GM19025 (cell line): ENCODE measurements around the gene CCDC91.

ENCODE experiments used
- ATAC-seq: cut with Tn5 transposase; IDR thresholded peaks from one replicate; pipeline ENCODE4 v1.9.1; 2021; ENCODE audit warnings: mild to moderate bottlenecking, low read depth, moderate library complexity; ENCODE audit not compliant: unreplicated experiment

The CCDC91 gene

GRCh38 chr12:28568704-28569103 is 378.4 kb downstream of the CCDC91 start:
- no peak for ATAC-seq

GRCh38 chr12:28569698-28570411 is 379.6 kb downstream of the CCDC91 start:
- no peak for ATAC-seq

- no peak for ATAC-seq
Observed at GRCh38 chr12:28570811-28571210, 380.6 kb downstream of the CCDC91 start.

GRCh38 chr12:28574746-28575592 is 384.7 kb downstream of the CCDC91 start:
- no peak for ATAC-seq

GRCh38 chr12:28575593-28576205 is 385.4 kb downstream of the CCDC91 start:
- no peak for ATAC-seq

- no peak for ATAC-seq
Observed at GRCh38 chr12:28578361-28578760, 388.1 kb downstream of the CCDC91 start.

GRCh38 chr12:28578833-28579252 is 388.6 kb downstream of the CCDC91 start:
- no peak for ATAC-seq

- ATAC-seq = no peak
Observed at GRCh38 chr12:28582672-28583376, 392.6 kb downstream of the CCDC91 start.

- ATAC-seq = no peak
Observed at GRCh38 chr12:28583701-28584261, 393.5 kb downstream of the CCDC91 start.

GRCh38 chr12:28585146-28585545 is 394.9 kb downstream of the CCDC91 start:
- no peak for ATAC-seq

- ATAC-seq = no peak
Observed at GRCh38 chr12:28586481-28586880, 396.2 kb downstream of the CCDC91 start.

GRCh38 chr12:28591831-28592230 is 401.6 kb downstream of the CCDC91 start:
- ATAC-seq = no peak
